Gastroesophageal sphincter (tissue), 4 donors: ENCODE data around the gene TAF10. TPM values are rescaled to one million over a fixed set of nuclear protein-coding genes. Genes with fewer than 3 reads are reported as not detected.
A peak's percentile ranks its signal among the peaks of the same experiment; 100 is the strongest.

Source experiments
- ATAC-seq: fragments of 150-250 bp; one replicate; pipeline ENCODE4 v1.9.1; 2016; ENCODE audit warnings: mild to moderate bottlenecking, moderate library complexity
- H3K27ac ChIP-seq, 4 donors: fragments of 200-600 bp; sonication (generic) in 3 of 4; 1 replicate in 3 of 4; 2 replicates in 1 of 4; pipeline ENCODE4 v1.5.1; 2016 to 2019
- H3K27me3 ChIP-seq: fragments of 200-600 bp; sonication (generic); one replicate; pipeline ENCODE4 v1.5.1; 2019
- H3K36me3 ChIP-seq, 2 donors: fragments of 200-600 bp; sonication (generic); one replicate each; pipeline ENCODE4 v1.5.1; 2019; ENCODE audit warnings: control low read depth in 1 of 2
- H3K4me1 ChIP-seq, 3 donors: fragments of 200-600 bp; sonication (generic); 1 replicate in 2 of 3; 2 replicates in 1 of 3; pipeline ENCODE4 v1.5.1; 2016 to 2019; ENCODE audit warnings: control low read depth in 2 of 3
- H3K4me3 ChIP-seq, 2 donors: fragments of 200-600 bp; sonication (generic); one replicate each; pipeline ENCODE4 v1.5.1; 2019; ENCODE audit warnings: mild to moderate bottlenecking in 1 of 2, moderate library complexity in 1 of 2
- H3K9me3 ChIP-seq, 3 donors: fragments of 200-600 bp; sonication (generic); one replicate each; pipeline ENCODE4 v1.5.1; 2017 to 2019; ENCODE audit warnings: control low read depth in 2 of 3
- EP300 ChIP-seq: sonication (generic); formaldehyde crosslinking; IDR thresholded peaks from one replicate; pipeline ENCODE4 v1.6.1; 2017; ENCODE audit warnings: antibody characterized with exemption, mild to moderate bottlenecking
- POLR2A ChIP-seq, 2 donors: fragments of 450-650 bp; IDR thresholded peaks; one replicate each; pipeline ENCODE4 v1.6.1; 2017; ENCODE audit warnings: antibody characterized with exemption in 2 of 2, mild to moderate bottlenecking in 2 of 2, moderate library complexity in 1 of 2
- POLR2AphosphoS5 ChIP-seq: sonication (generic); formaldehyde crosslinking; IDR thresholded peaks from one replicate; pipeline ENCODE4 v1.6.1; 2017; ENCODE audit warnings: antibody characterized with exemption
- WGBS, 2 donors: methylation state at CpG; one replicate each; pipeline ENCODE4 v1.1.5; 2018; ENCODE audit warnings: low coverage in 1 of 2; 5-methylcytosine and 5-hydroxymethylcytosine counted together
- total RNA-seq, 4 donors: library from RNA; depleted of rRNA; stranded (reverse); fragments of >200 nt; gene quantifications; one replicate each; pipeline ENCODE4 v1.1.0, GENCODE V29; 2016
- TF ChIP-seq, protein P1 (sequence below), 4 experiments: fragments of 200-600 bp in 2 of 4; fragments of 450-650 bp in 2 of 4; sonication (generic) in 1 of 4; IDR thresholded peaks; one replicate each; pipeline ENCODE4 v1.5.1; 2017 to 2019; ENCODE audit warnings: antibody characterized with exemption in 4 of 4, mild to moderate bottlenecking in 2 of 4, moderate library complexity in 2 of 4

TAF10 gene
- total RNA-seq, 4 donors from 2014 or later: 21.7 to 41.1 (median 35.4) TPM

DNA sequence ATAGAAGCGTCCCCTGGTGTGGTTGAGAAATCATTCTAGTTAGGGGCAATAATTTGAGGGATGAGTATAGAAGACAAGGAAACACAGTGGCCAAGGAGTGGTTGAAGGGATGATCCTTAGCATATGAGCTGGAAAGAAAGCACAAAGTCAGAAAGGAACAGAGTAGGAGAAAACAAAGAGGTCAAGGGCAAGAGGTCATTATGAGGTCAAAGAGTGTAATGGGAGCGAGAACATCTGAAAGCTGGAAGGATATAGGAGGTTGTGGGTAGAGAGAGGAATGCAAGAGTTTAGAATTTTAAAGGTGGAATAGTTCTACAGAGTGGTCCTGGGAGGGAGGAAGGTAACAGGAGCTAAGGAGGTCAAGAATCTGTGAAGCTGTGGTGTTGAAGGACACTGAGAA is 41.6 kb upstream of the TAF10 start:
- peak overlapping the region in 2 of 4 donors; percentile 83 to 86 for H3K27ac ChIP-seq
- WGBS, 2 donors: 82 to 100% methylated on average over 1 to 2 of the region's 2 CpGs
- peaks cover 0 to 55% (median 3%) of the 10 kb centered on the region in 3 donors for H3K4me1 ChIP-seq

DNA sequence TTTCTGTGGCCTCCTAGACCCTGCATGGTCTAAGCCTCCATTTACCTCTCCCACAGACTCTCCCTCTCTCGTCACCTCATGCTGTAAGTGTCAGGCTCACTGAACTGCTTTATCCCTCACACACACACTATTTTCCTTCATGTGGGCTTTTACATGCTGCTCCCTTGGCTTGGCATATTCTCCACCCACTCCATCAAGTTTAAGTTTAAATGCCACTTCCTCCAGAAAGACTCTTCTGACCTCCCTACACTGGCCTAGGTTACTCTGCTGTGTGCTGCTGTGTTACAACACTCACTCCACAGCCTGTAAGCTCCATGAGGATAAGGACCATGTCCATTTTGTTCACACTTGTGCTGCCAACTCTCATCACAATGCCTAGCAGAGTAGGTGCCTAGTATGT is 41.1 kb upstream of the TAF10 start:
- WGBS, 2 donors: 92 to 100% methylated on average over 1 of the region's 1 CpG
- Histone ChIP-seq H3K27me3 (no peaks in the 10 kb centered on the region), H3K9me3 (no peaks in the 10 kb centered on the region), H3K36me3 (no peaks in the 10 kb centered on the region), H3K4me1 (peaks cover 0 to 61% (median 6%) of the 10 kb centered on the region in 3 donors), H3K27ac (no peak overlapping the region), H3K4me3 (no peak overlapping the region)
- no peak for TF ChIP-seq POLR2A (IDR thresholded peaks at IDR 0.05)
- TF ChIP-seq EP300: no peak
- TF ChIP-seq, protein P1, sequence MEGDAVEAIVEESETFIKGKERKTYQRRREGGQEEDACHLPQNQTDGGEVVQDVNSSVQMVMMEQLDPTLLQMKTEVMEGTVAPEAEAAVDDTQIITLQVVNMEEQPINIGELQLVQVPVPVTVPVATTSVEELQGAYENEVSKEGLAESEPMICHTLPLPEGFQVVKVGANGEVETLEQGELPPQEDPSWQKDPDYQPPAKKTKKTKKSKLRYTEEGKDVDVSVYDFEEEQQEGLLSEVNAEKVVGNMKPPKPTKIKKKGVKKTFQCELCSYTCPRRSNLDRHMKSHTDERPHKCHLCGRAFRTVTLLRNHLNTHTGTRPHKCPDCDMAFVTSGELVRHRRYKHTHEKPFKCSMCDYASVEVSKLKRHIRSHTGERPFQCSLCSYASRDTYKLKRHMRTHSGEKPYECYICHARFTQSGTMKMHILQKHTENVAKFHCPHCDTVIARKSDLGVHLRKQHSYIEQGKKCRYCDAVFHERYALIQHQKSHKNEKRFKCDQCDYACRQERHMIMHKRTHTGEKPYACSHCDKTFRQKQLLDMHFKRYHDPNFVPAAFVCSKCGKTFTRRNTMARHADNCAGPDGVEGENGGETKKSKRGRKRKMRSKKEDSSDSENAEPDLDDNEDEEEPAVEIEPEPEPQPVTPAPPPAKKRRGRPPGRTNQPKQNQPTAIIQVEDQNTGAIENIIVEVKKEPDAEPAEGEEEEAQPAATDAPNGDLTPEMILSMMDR (IDR thresholded peaks at IDR 0.05): no peak
- no peak for TF ChIP-seq POLR2AphosphoS5
- no peak for ATAC-seq

More for the DNA sequence above, 41.6 kb upstream of the TAF10 start:
- Histone ChIP-seq H3K4me3 (no peak overlapping the region), H3K27me3 (no peaks in the 10 kb centered on the region), H3K36me3 (no peaks in the 10 kb centered on the region), H3K9me3 (no peaks in the 10 kb centered on the region)
- ATAC-seq: no peak
- TF ChIP-seq, protein P1 (IDR thresholded peaks at IDR 0.05): no peak
- no peak for TF ChIP-seq EP300
- no peak for TF ChIP-seq POLR2AphosphoS5
- no peak for TF ChIP-seq POLR2A (IDR thresholded peaks at IDR 0.05)

DNA sequence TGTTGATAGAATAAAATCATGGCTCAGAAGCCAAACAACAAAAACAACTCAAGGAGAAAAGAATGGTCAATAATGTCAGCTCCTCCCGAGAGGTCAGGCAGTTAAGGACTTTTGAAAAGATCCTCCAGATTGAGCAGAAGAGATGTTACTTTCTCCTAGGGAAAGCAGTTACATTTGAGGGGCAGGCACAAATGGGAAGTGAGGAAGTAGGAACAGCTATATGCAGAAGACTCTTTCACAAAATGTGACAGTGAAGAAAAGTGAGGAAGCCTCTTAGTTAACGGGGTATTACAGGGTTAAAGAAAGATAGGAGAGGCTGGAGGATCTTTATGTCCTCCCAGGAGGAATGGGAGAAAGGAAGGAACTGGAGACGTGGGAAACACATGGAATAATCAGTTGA is 40.2 kb upstream of the TAF10 start:
- no peaks in the 10 kb centered on the region for H3K27me3 ChIP-seq
- no peak for TF ChIP-seq EP300
- no peak for TF ChIP-seq POLR2AphosphoS5
- TF ChIP-seq, protein P1 (IDR thresholded peaks at IDR 0.05): no peak
- TF ChIP-seq POLR2A (IDR thresholded peaks at IDR 0.05): no peak
- no peaks in the 10 kb centered on the region for H3K36me3 ChIP-seq
- ATAC-seq: no peak
- no peaks in the 10 kb centered on the region for H3K9me3 ChIP-seq
- no peak overlapping the region for H3K27ac ChIP-seq
- H3K4me3 ChIP-seq: no peak overlapping the region
- 37 to 57% methylated on average over 3 of the region's 3 CpGs for whole genome bisulfite sequencing, 2 donors
- peaks cover 0 to 67% (median 15%) of the 10 kb centered on the region in 3 donors for H3K4me1 ChIP-seq

DNA sequence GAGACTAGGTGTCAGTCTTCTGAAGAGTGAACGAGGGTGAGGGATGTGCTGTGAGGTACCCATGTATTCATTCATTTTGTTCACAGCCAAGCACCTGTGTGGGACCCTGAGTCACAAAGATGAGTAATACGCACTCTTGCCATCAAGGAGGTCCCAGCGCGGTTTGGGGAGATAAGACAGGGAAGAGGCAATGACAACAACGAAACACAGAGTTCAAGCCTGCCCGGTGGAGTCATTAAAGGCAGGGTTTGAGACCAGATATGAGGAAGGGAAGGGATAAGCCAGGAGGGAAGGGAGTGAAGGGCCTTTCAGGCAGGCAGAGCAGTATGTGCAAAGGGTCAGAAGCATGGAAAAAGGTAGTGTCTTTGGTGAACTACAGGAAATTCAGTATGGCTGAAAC is 39.0 kb upstream of the TAF10 start:
- no peak for TF ChIP-seq POLR2A (IDR thresholded peaks at IDR 0.05)
- TF ChIP-seq, protein P1 (IDR thresholded peaks at IDR 0.05): no peak
- no peak for TF ChIP-seq EP300
- no peak for TF ChIP-seq POLR2AphosphoS5
- ATAC-seq: no peak
- Histone ChIP-seq H3K4me3 (no peak overlapping the region), H3K27me3 (no peaks in the 10 kb centered on the region), H3K9me3 (no peaks in the 10 kb centered on the region), H3K36me3 (no peaks in the 10 kb centered on the region), H3K4me1 (peaks cover 0 to 67% (median 27%) of the 10 kb centered on the region in 3 donors), H3K27ac (no peak overlapping the region)
- 41 to 83% methylated on average over 5 to 6 of the region's 6 CpGs for WGBS, 2 donors

DNA sequence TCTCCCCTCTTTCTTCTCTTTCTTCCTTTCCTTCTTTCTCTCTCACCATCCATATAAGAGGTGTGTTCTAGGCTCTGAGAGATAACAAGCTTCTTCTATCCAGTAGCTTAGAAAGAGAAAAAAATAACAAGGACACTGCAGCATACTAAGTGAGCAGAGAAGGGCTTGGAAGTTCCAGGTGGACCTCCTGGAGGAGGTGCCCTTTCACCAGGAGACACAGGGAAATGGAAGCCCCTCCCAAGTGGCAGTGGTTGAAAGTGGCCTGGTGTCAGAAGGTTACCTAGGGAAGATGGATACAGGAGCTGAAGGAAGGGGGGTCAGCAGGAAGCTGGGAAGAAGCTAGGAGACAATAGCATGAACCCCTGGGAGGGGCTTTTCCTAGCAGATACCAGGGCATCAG is 38.1 kb upstream of the TAF10 start:
- no peak for ATAC-seq
- Histone ChIP-seq H3K27ac (no peak overlapping the region), H3K9me3 (no peaks in the 10 kb centered on the region), H3K36me3 (peaks cover 0 to under 1% of the 10 kb centered on the region in 2 donors), H3K27me3 (no peaks in the 10 kb centered on the region), H3K4me3 (no peak overlapping the region), H3K4me1 (peaks cover 0 to 73% (median 30%) of the 10 kb centered on the region in 3 donors)
- TF ChIP-seq, protein P1 (IDR thresholded peaks at IDR 0.05): no peak
- TF ChIP-seq EP300: no peak
- TF ChIP-seq POLR2AphosphoS5: no peak
- no peak for TF ChIP-seq POLR2A (IDR thresholded peaks at IDR 0.05)
